H1 (cell line): Measurements from ENCODE around the gene CDH22. TPM values are rescaled to one million over a fixed set of nuclear protein-coding genes. Genes with fewer than 3 reads are reported as not detected.

Source experiments
- BRCA1 ChIP-seq: IDR thresholded peaks from 2 replicates; pipeline ENCODE4 v1.6.1; 2012; ENCODE audit warnings: low read depth, low read length, improper control_type of control experiment
- EZH2 ChIP-seq: fragments of 200-600 bp; sonication (generic); IDR thresholded peaks from 2 replicates; pipeline ENCODE4 v1.7.1; 2012; ENCODE audit warnings: low read depth, mild to moderate bottlenecking, moderate library complexity, low read length, inconsistent platforms; ENCODE audit not compliant: severe bottlenecking
- KDM5A ChIP-seq: fragments of 200-600 bp; IDR thresholded peaks from 2 replicates; pipeline ENCODE4 v1.7.1; 2012; ENCODE audit warnings: mild to moderate bottlenecking, low read length, inconsistent platforms, mixed read lengths
- SIN3A ChIP-seq, 2 experiments: IDR thresholded peaks in 1 of 2; conservative IDR thresholded peaks in 1 of 2; 2 replicates each; pipeline ENCODE4 v1.6.1; 2011 to 2012; ENCODE audit warnings: low read length in 2 of 2, improper control_type of control experiment in 1 of 2, low read depth in 1 of 2, mild to moderate bottlenecking in 1 of 2
- SUZ12 ChIP-seq: fragments of 200-600 bp; sonication (generic); IDR thresholded peaks from 2 replicates; pipeline ENCODE4 v1.6.1; 2012; ENCODE audit warnings: mild to moderate bottlenecking, inconsistent platforms, low read length, moderate library complexity, mixed read lengths
- polyA plus RNA-seq, 7 experiments: library from polyadenylated mRNA; depleted of rRNA in 3 of 7; stranded (reverse) in 5 of 7; unstranded in 2 of 7; fragments of >200 nt in 5 of 7; fragments of 200-250 nt in 2 of 7; gene quantifications; 1 replicate in 5 of 7; 2 replicates in 1 of 7; 4 replicates in 1 of 7; pipeline versions ENCODE4 v1.2.1 to v1.2.3, GENCODE V29; 2011 to 2013; ENCODE audit warnings: missing spikeins in 2 of 7, mixed read lengths in 2 of 7
- total RNA-seq: library from RNA; stranded (reverse); fragmentation: NEBNext Ultra II Directional; extraction: Animal tissue kit (Norgen Biotek cat#: 25700); gene quantifications from 2 replicates; pipeline ENCODE4 v1.2.1, GENCODE V29; 2021

The CDH22 gene
- total and polyA plus RNA-seq, 2 of the 8 experiments (the other 6 are each of a cell fraction or from before 2014, with no cell fraction given) = 0.35 to 0.39 TPM

DNA sequence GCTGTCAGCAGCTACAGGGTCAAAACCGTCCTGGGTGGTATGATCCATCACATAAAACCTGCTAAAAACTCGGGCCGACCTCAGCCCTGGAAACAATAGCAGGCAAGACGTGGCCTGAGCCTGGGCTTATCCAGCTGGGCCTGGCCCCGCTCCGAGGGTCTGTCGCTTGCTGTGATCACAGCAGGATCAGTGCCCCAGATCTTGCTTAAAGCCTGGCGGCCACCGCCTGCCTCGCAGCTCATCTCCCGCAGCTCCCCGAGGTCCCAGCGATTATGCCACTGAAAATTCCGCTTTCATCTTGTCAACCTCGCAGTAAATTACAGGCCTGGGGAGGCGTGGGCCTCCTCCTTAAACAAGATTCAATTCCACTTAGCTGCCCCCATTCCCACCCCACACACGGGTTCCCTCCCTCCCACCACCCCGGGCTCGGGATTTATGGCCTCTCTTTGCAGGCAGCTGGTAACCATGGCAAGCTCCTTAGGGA is 40.1 kb downstream of the CDH22 start (continued):
- no peak for TF ChIP-seq KDM5A
- TF ChIP-seq BRCA1 = no peak
- TF ChIP-seq SUZ12 = no peak
- TF ChIP-seq SIN3A (conservative IDR thresholded peaks at IDR 0.05 in 1 of 2, IDR thresholded peaks at IDR 0.05 in 1 of 2; ENCODE audit: low read depth in 1 of 2, low read length in 2 of 2) = no peak
- no peak for TF ChIP-seq EZH2
